Measurements from ENCODE around the gene SOS1.

The SOS1 gene

DNA sequence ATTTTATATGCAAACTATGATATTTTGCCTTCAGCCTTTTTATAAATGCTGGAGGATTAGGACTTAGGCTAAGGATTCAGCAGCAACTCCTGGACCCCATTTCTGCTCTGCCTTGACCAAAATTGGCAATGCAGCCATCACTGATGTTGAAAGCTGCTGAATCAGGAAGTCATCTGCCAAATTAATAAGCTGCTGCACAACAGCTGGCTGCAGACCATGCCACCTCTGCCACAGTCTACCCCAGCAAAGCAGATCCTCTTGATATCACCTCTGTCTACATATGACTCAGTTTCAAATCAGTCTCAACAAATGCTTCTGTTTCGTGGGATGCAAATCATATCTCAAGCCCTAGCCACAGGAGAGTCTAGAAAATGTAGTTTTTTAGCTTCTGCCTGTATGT is 7.1 kb upstream of the SOS1 start:
- Histone ChIP-seq H3K27me3 (no peaks in the 10 kb centered on the region), H3K4me1 (peaks cover 0 to 46% (median 16%) of the 10 kb centered on the region in 4 donors), H3K27ac (peak overlapping the region; percentile 54 to 72), H3K4me3 (no peak overlapping the region), H3K9me3 (no peaks in the 10 kb centered on the region), H3K36me3 (no peaks in the 10 kb centered on the region)
- intact Hi-C loops (cut with DNase I; ENCODE audit: low total_unique reads) = loop anchor here (10.0 kb wide), 1 partner anchor 647 kb away; the partner anchor contains the start of gene THUMPD2
- TF ChIP-seq, protein P1, sequence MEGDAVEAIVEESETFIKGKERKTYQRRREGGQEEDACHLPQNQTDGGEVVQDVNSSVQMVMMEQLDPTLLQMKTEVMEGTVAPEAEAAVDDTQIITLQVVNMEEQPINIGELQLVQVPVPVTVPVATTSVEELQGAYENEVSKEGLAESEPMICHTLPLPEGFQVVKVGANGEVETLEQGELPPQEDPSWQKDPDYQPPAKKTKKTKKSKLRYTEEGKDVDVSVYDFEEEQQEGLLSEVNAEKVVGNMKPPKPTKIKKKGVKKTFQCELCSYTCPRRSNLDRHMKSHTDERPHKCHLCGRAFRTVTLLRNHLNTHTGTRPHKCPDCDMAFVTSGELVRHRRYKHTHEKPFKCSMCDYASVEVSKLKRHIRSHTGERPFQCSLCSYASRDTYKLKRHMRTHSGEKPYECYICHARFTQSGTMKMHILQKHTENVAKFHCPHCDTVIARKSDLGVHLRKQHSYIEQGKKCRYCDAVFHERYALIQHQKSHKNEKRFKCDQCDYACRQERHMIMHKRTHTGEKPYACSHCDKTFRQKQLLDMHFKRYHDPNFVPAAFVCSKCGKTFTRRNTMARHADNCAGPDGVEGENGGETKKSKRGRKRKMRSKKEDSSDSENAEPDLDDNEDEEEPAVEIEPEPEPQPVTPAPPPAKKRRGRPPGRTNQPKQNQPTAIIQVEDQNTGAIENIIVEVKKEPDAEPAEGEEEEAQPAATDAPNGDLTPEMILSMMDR (IDR thresholded peaks at IDR 0.05) = no peak
- no peak for DNase-seq

DNA sequence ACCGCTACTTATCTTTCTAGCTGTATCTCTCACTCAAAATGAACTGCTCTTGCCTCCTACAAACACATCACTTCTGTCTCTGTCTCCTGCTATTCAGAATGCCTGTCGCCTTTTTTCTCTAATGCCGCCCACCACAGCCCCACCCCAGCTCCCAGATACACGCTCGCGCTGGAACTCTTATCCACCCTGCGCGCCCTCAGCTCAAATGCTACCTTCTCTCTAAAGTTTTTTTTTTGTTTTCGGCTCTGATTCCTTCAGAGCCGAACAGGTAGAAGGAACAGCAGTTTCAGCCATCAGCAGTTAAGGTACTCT is 3.9 kb upstream of the SOS1 start:
- Histone ChIP-seq H3K4me3 (peak overlapping the region; percentile 76 to 80), H3K27me3 (no peaks in the 10 kb centered on the region), H3K36me3 (no peaks in the 10 kb centered on the region), H3K9me3 (no peaks in the 10 kb centered on the region), H3K4me1 (peaks cover 0 to 61% (median 25%) of the 10 kb centered on the region in 4 donors), H3K27ac (peak overlapping the region; percentile 90 to 94)
- intact Hi-C loops (cut with DNase I; ENCODE audit: low total_unique reads) = loop anchor here (10.0 kb wide), 1 partner anchor 650 kb away; the partner anchor contains the start of gene THUMPD2
- no peak for DNase-seq
- TF ChIP-seq, protein P1 (IDR thresholded peaks at IDR 0.05) = no peak

DNA sequence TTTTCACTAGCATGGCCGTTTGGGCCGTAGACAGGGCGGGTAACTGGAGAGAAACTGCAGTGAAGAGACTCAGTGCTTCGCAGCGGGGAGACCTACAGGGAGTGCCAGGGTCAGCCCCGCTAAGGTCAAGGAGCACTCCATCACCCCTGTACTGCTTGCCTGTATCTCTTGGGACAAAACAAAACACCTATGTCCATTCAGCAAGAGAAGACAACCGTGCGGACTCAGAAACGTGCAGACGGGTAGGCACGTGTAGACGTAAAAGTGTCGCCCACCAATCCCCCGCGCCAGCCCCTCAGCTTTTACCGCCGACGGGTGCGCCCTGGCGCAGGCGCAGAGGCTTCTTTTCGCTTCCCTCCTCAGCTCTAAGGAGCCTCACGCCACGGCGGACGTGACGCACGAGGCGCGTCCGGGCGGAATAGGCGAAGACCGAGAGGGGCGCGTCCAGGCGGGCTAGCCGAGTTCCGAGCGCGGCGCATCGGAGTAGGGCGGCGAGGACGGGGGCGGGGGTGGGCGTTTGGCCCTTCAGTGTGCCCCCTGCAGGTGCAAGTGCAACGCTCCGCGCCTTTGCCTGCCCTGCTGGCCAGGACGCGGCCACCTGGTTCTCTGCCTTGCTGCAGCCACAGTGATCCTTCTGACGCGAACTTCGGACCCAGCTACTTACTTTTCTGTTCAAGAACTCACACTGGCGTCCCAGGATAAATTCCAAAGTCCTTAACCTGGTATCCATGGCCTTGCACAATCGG is 3.3 kb upstream of the SOS1 start:
- peak overlapping the region; percentile 76 to 80 for H3K4me3 ChIP-seq
- H3K27ac ChIP-seq = peak overlapping the region; percentile 90 to 94
- peak; percentile 93 to 96 for DNase-seq
- no peaks in the 10 kb centered on the region for H3K36me3 ChIP-seq
- intact Hi-C loops (cut with DNase I; ENCODE audit: low total_unique reads) = loop anchor here (10.0 kb wide), 1 partner anchor 651 kb away; the partner anchor contains the start of gene THUMPD2
- H3K9me3 ChIP-seq = no peaks in the 10 kb centered on the region
- TF ChIP-seq, protein P1 (IDR thresholded peaks at IDR 0.05) = peak in 1 of 2 experiments; percentile 38
- no peaks in the 10 kb centered on the region for H3K27me3 ChIP-seq
- H3K4me1 ChIP-seq = peaks cover 0 to 61% (median 25%) of the 10 kb centered on the region in 4 donors

DNA sequence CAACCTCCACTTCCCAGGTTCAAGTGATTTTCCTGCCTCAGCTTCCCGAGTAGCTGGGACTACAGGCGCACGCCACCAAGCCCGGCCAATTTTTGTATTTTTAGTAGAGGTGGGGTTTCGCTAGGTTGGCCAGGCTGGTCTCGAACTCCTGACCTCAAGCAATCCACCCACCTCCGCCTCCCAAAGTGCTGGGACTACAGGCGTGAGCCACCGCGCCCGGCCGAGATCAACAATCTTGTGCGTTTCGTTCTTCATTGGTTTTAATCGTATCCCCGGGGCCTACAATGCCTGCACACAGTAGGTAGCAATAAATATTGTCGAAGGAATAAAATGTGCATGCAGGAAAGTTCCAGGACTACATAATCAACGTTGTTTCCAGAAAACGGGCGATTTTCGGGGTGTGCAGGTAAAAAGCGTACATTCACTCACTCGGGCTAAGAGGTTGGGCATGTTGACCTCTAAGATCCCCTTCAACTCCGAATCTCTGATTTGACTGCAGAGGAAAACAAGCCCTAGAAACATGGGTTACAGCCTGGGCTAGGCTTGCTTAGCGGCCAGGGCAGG is 2.7 kb upstream of the SOS1 start:
- Histone ChIP-seq H3K4me3 (peak overlapping the region; percentile 76 to 80), H3K4me1 (peaks cover 0 to 61% (median 29%) of the 10 kb centered on the region in 4 donors), H3K27ac (peak overlapping the region; percentile 90 to 94), H3K27me3 (no peaks in the 10 kb centered on the region), H3K9me3 (no peaks in the 10 kb centered on the region), H3K36me3 (no peaks in the 10 kb centered on the region)
- no peak for DNase-seq
- intact Hi-C loops (cut with DNase I; ENCODE audit: low total_unique reads) = loop anchor here (10.0 kb wide), 1 partner anchor 651 kb away; the partner anchor contains the start of gene THUMPD2
- TF ChIP-seq, protein P1 (IDR thresholded peaks at IDR 0.05) = no peak

DNA sequence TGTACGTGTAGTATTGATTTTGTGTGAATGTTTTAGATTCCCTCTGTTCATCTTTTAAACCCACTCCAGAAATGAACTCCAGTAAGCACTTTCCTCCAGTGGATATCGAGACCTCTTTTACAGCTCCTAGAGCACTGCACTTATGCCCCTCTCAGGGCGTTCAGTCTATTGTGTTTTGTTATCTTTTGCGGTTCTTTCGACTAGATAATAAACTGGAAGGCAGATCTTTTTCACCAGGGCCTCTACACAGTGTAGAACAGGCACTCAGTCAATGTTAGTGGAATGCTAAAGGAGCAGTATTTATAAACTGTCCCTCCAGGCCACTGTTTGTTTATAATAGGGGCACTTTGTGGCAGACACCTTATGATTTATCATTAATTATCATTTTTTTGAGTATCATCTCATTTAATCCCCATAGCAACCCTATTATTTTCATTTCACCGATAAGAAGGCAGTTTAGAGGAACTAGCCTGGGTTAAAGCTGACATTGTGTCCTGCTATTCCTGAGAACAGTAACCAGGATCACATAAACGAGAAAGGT is 742 bp upstream of the SOS1 start:
- intact Hi-C loops (cut with DNase I; ENCODE audit: low total_unique reads) = loop anchor here (10.0 kb wide), 1 partner anchor 653 kb away; the partner anchor contains the start of gene THUMPD2
- Histone ChIP-seq H3K27me3 (no peaks in the 10 kb centered on the region), H3K4me3 (peak overlapping the region; percentile 78 to 82), H3K36me3 (no peaks in the 10 kb centered on the region), H3K9me3 (no peaks in the 10 kb centered on the region), H3K27ac (peak overlapping the region; percentile 91 to 94), H3K4me1 (peaks cover 0 to 59% (median 35%) of the 10 kb centered on the region in 4 donors)
- no peak for DNase-seq
- TF ChIP-seq, protein P1 (IDR thresholded peaks at IDR 0.05) = no peak
